Measurements from ENCODE around the gene GLG1. TPM values are rescaled to one million over a fixed set of nuclear protein-coding genes. Genes with fewer than 3 reads are reported as not detected.

Gene GLG1
- polyA plus RNA-seq, 3 donors, result 158 to 162 (median 158) TPM

GRCh38 chr16:74623839-74624235 is 16.9 kb upstream of the GLG1 start:
- DNase-seq (ENCODE audit: extremely low read depth in 1 of 11, low read depth in 9 of 11, low spot score in 4 of 11), result no peak

GRCh38 chr16:74623214-74623838 is 16.4 kb upstream of the GLG1 start:
- DNase-seq (ENCODE audit: extremely low read depth in 1 of 11, low read depth in 9 of 11, low spot score in 4 of 11), result peak in 2 of 11 donors; percentile 45 to 51

GRCh38 chr16:74622005-74622404 is 15.1 kb upstream of the GLG1 start:
- no peak for DNase-seq (ENCODE audit: extremely low read depth in 1 of 11, low read depth in 9 of 11, low spot score in 4 of 11)

- no peak for DNase-seq (ENCODE audit: extremely low read depth in 1 of 11, low read depth in 9 of 11, low spot score in 4 of 11)
Observed at GRCh38 chr16:74617206-74617788, 10.4 kb upstream of the GLG1 start.

GRCh38 chr16:74611721-74612120 is 4.8 kb upstream of the GLG1 start:
- no peak for DNase-seq (ENCODE audit: extremely low read depth in 1 of 11, low read depth in 9 of 11, low spot score in 4 of 11)

- DNase-seq (ENCODE audit: extremely low read depth in 1 of 11, low read depth in 9 of 11, low spot score in 4 of 11), result no peak
Observed at GRCh38 chr16:74608944-74609343, 2.0 kb upstream of the GLG1 start.

- DNase-seq (ENCODE audit: extremely low read depth in 1 of 11, low read depth in 9 of 11, low spot score in 4 of 11), result no peak
Observed at GRCh38 chr16:74608381-74608780, 1.5 kb upstream of the GLG1 start.

- no peak for DNase-seq (ENCODE audit: extremely low read depth in 1 of 11, low read depth in 9 of 11, low spot score in 4 of 11)
Observed at GRCh38 chr16:74607962-74608356, 1.0 kb upstream of the GLG1 start.

GRCh38 chr16:74607310-74607961 is 522 bp upstream of the GLG1 start:
- DNase-seq (ENCODE audit: extremely low read depth in 1 of 11, low read depth in 9 of 11, low spot score in 4 of 11), result peak in 1 of 11 donors; percentile 64

GRCh38 chr16:74605746-74606520 is 981 bp downstream of the GLG1 start:
- DNase-seq (ENCODE audit: extremely low read depth in 1 of 11, low read depth in 9 of 11, low spot score in 4 of 11), result peak in 2 of 11 donors; percentile 29 to 33

- DNase-seq (ENCODE audit: extremely low read depth in 1 of 11, low read depth in 9 of 11, low spot score in 4 of 11), result no peak
Observed at GRCh38 chr16:74605332-74605731, 1.6 kb downstream of the GLG1 start.

GRCh38 chr16:74603848-74604247 is 3.1 kb downstream of the GLG1 start:
- no peak for DNase-seq (ENCODE audit: extremely low read depth in 1 of 11, low read depth in 9 of 11, low spot score in 4 of 11)

- DNase-seq (ENCODE audit: extremely low read depth in 1 of 11, low read depth in 9 of 11, low spot score in 4 of 11), result no peak
Observed at GRCh38 chr16:74601126-74601871, 5.6 kb downstream of the GLG1 start.

GRCh38 chr16:74596586-74596985 is 10.3 kb downstream of the GLG1 start:
- DNase-seq (ENCODE audit: extremely low read depth in 1 of 11, low read depth in 9 of 11, low spot score in 4 of 11), result no peak

GRCh38 chr16:74592847-74593246 is 14.1 kb downstream of the GLG1 start:
- DNase-seq (ENCODE audit: extremely low read depth in 1 of 11, low read depth in 9 of 11, low spot score in 4 of 11), result no peak

GRCh38 chr16:74591876-74592650 is 14.9 kb downstream of the GLG1 start:
- no peak for DNase-seq (ENCODE audit: extremely low read depth in 1 of 11, low read depth in 9 of 11, low spot score in 4 of 11)

GRCh38 chr16:74586948-74587347 is 20.0 kb downstream of the GLG1 start:
- DNase-seq (ENCODE audit: extremely low read depth in 1 of 11, low read depth in 9 of 11, low spot score in 4 of 11), result no peak

- no peak for DNase-seq (ENCODE audit: extremely low read depth in 1 of 11, low read depth in 9 of 11, low spot score in 4 of 11)
Observed at GRCh38 chr16:74585846-74586443, 21.0 kb downstream of the GLG1 start.

Measured in renal cortex interstitium (tissue), 11 donors.